HCT116 (cell line): ENCODE measurements around the gene SMIM28. TPM values are rescaled to one million over a fixed set of nuclear protein-coding genes. Genes with fewer than 3 reads are reported as not detected.

Source experiments
- ATAC-seq: fragments of 200-7000 bp; cut with Tn5 transposase; 2 replicates; pipeline ENCODE4 v1.9.1; 2020; ENCODE audit warnings: mild to moderate bottlenecking, moderate library complexity
- BruUV-seq: library from RNA; stranded (reverse); fragments of 400-500 nt; replicated peaks from 2 replicates; lab custom pipeline; 2021; lab: Mats Ljungman, UMichigan
- CTCF ChIA-PET: fragments of 300-600 bp; sonication (Branson Sonifier 250); formaldehyde crosslinking; loops from one replicate; lab custom pipeline; 2021; ENCODE audit warnings: antibody characterized with exemption; lab: Charles Lee
- POLR2A ChIA-PET: fragments of 300-600, 350-600 bp; sonication (Branson Sonifier 250); formaldehyde crosslinking; loops from one replicate; lab custom pipeline; 2021; ENCODE audit warnings: antibody characterized with exemption; lab: Charles Lee
- RAD21 ChIA-PET, 2 experiments: fragments of 300-600 bp; sonication (Branson Sonifier 250); formaldehyde crosslinking; loops; one replicate each; lab custom pipeline; 2023; ENCODE audit warnings: low total read pairs in 2 of 2; ENCODE audit not compliant: uncharacterized antibody in 2 of 2, unreplicated experiment in 2 of 2, low non-redundant PET in 1 of 2; lab: Charles Lee
- DNase-seq: peaks from one replicate; pipeline ENCODE4 v3.0.0-alpha.2; 2010; ENCODE audit warnings: low read depth, low spot score
- H2AFZ ChIP-seq: fragments of 200-600 bp; shearing (Covaris generic), sonication (generic); 2 replicates; pipeline ENCODE4 v1.6.1; 2017; ENCODE audit warnings: low read depth, mixed run types, mixed read lengths, antibody characterized with exemption, low read length; ENCODE audit not compliant: poor library complexity, severe bottlenecking
- H3K27ac ChIP-seq: 2 replicates; pipeline ENCODE4 v1.5.1; 2012; ENCODE audit warnings: low read depth, low read length
- H3K27me3 ChIP-seq: fragments of 200-600 bp; sonication (generic); 2 replicates; pipeline ENCODE4 v1.6.1; 2016; ENCODE audit warnings: mixed run types, low read length, mixed read lengths; ENCODE audit not compliant: insufficient read depth
- H3K36me3 ChIP-seq, 2 experiments: fragments of 200-500 bp in 1 of 2; fragments of 200-600 bp in 1 of 2; sonication (Bioruptor generic) in 1 of 2; sonication (generic) in 1 of 2; 2 replicates each; pipeline versions ENCODE4 v1.5.1 to v1.6.1; 2014 to 2016; ENCODE audit warnings: low read length in 2 of 2, inconsistent platforms in 1 of 2, mixed read lengths in 1 of 2, mixed run types in 1 of 2; ENCODE audit not compliant: insufficient read depth in 2 of 2, control insufficient read depth in 1 of 2
- H3K4me1 ChIP-seq, 2 experiments: fragments of 200-600 bp in 1 of 2; sonication (generic) in 1 of 2; 2 replicates each; pipeline versions ENCODE4 v1.5.1 to v1.6.1; 2012 to 2017; ENCODE audit warnings: low read length in 2 of 2, inconsistent platforms in 1 of 2, mild to moderate bottlenecking in 1 of 2, mixed read lengths in 1 of 2, mixed run types in 1 of 2, moderate library complexity in 1 of 2; ENCODE audit not compliant: insufficient read depth in 2 of 2, control insufficient read depth in 1 of 2
- H3K4me2 ChIP-seq: fragments of 200-600 bp; sonication (generic); 2 replicates; pipeline ENCODE4 v1.6.1; 2017; ENCODE audit warnings: mixed run types, low read length, mixed read lengths
- H3K4me3 ChIP-seq, 2 experiments: fragments of 200-600 bp in 1 of 2; sonication (generic) in 1 of 2; replicated peaks in 1 of 2; 2 replicates each; pipeline ENCODE4 v1.5.1; 2011 to 2016; ENCODE audit warnings: low read length in 2 of 2, control low read depth in 1 of 2, low read depth in 1 of 2, mild to moderate bottlenecking in 1 of 2, mixed read lengths in 1 of 2, mixed run types in 1 of 2
- H3K79me2 ChIP-seq: fragments of 200-600 bp; sonication (generic); 2 replicates; pipeline ENCODE4 v1.6.1; 2017; ENCODE audit warnings: mild to moderate bottlenecking, mixed run types, low read length, moderate library complexity, mixed read lengths; ENCODE audit not compliant: insufficient read depth
- H3K9ac ChIP-seq: fragments of 200-600 bp; sonication (generic); 2 replicates; pipeline ENCODE4 v1.6.1; 2016; ENCODE audit warnings: low read length, mixed read lengths
- H3K9me2 ChIP-seq: fragments of 200-600 bp; sonication (generic), shearing (Covaris generic); 2 replicates; pipeline ENCODE4 v1.6.1; 2017; ENCODE audit warnings: mixed run types, mild to moderate bottlenecking, moderate library complexity; ENCODE audit not compliant: insufficient read depth
- H3K9me3 ChIP-seq, 2 experiments: fragments of 200-500 bp in 1 of 2; fragments of 200-600 bp in 1 of 2; sonication (Bioruptor generic) in 1 of 2; sonication (generic) in 1 of 2; 2 replicates each; pipeline ENCODE4 v1.6.1; 2014 to 2017; ENCODE audit warnings: low read length in 2 of 2, mixed read lengths in 2 of 2, inconsistent platforms in 1 of 2, low read depth in 1 of 2, mild to moderate bottlenecking in 1 of 2, mixed run types in 1 of 2, moderate library complexity in 1 of 2; ENCODE audit not compliant: control insufficient read depth in 1 of 2, insufficient read depth in 1 of 2
- H4K20me1 ChIP-seq: fragments of 200-600 bp; sonication (generic), shearing (Covaris generic); 2 replicates; pipeline ENCODE4 v1.6.1; 2017; ENCODE audit warnings: mixed run types, mild to moderate bottlenecking, moderate library complexity; ENCODE audit not compliant: insufficient read depth
- ELF1 ChIP-seq: IDR thresholded peaks from 2 replicates; pipeline ENCODE4 v1.6.1; 2012; ENCODE audit warnings: low read depth, borderline replicate concordance
- EZH2 ChIP-seq: fragments of 200-600 bp; sonication (generic); IDR thresholded peaks from 2 replicates; pipeline ENCODE4 v1.6.1; 2017; ENCODE audit warnings: antibody characterized with exemption, mixed run types
- FOSL1 ChIP-seq: IDR thresholded peaks from 2 replicates; pipeline ENCODE4 v1.6.1; 2012; ENCODE audit warnings: low read depth
- JUND ChIP-seq: IDR thresholded peaks from 2 replicates; pipeline ENCODE4 v1.6.1; 2012
- POLR2A ChIP-seq: IDR thresholded peaks from 2 replicates; pipeline ENCODE4 v1.7.0; 2011; ENCODE audit warnings: borderline replicate concordance; ENCODE audit not compliant: insufficient read depth, insufficient read length; ENCODE audit errors: extremely low read depth
- RAD21 ChIP-seq: IDR thresholded peaks from 2 replicates; pipeline ENCODE4 v1.6.1; 2012; ENCODE audit warnings: low read depth, mild to moderate bottlenecking
- SIN3A ChIP-seq: IDR thresholded peaks from 2 replicates; pipeline ENCODE4 v1.6.1; 2012; ENCODE audit warnings: low read depth
- SP1 ChIP-seq: IDR thresholded peaks from 2 replicates; pipeline ENCODE4 v1.6.1; 2012; ENCODE audit warnings: low read depth
- SRF ChIP-seq: IDR thresholded peaks from 2 replicates; pipeline ENCODE4 v1.6.1; 2012; ENCODE audit warnings: low read depth
- TCF7L2 ChIP-seq: IDR thresholded peaks from 2 replicates; pipeline ENCODE4 v1.7.0; 2011; ENCODE audit warnings: borderline replicate concordance, inconsistent platforms; ENCODE audit not compliant: insufficient read depth, insufficient read length; ENCODE audit errors: extremely low read depth
- YY1 ChIP-seq: IDR thresholded peaks from 2 replicates; pipeline ENCODE4 v1.6.1; 2011; ENCODE audit warnings: low read length, low read depth, moderate library complexity, mild to moderate bottlenecking; ENCODE audit not compliant: insufficient replicate concordance; ENCODE audit errors: extremely low read depth
- ZFX ChIP-seq: fragments of 450-650 bp; IDR thresholded peaks from 2 replicates; pipeline ENCODE4 v1.6.1; 2017
- intact Hi-C: fragments of 100-400 bp; cut with micrococcal nuclease; formaldehyde crosslinking; loops from 2 replicates; pipeline ENCODE4 v1.10.0; 2022
- total RNA-seq: library from RNA; stranded (reverse); gene quantifications from one replicate; pipeline ENCODE4 v1.2.1, GENCODE V29; 2021; ENCODE audit not compliant: unreplicated experiment
- TF ChIP-seq, protein P1 (sequence below): IDR thresholded peaks from 2 replicates; pipeline ENCODE4 v1.6.1; 2012

Gene SMIM28
- total RNA-seq, 1 experiment from 2014 or later: not detected

GRCh38 chr6:138370631-138371451 is 6.9 kb upstream of the SMIM28 start:
- TF ChIP-seq ZFX: no peak
- TF ChIP-seq EZH2: no peak
- no peak for TF ChIP-seq SRF
- TF ChIP-seq, protein P1, sequence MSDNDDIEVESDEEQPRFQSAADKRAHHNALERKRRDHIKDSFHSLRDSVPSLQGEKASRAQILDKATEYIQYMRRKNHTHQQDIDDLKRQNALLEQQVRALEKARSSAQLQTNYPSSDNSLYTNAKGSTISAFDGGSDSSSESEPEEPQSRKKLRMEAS: no peak
- TF ChIP-seq FOSL1: no peak
- TF ChIP-seq SIN3A: no peak
- TF ChIP-seq RAD21: no peak
- no peak for TF ChIP-seq JUND
- TF ChIP-seq YY1: no peak
- no peak for TF ChIP-seq ELF1
- TF ChIP-seq TCF7L2: no peak
- no peak for TF ChIP-seq SP1
- no peak for TF ChIP-seq POLR2A
- POLR2A ChIA-PET: no interaction called here
- no peaks in the 10 kb centered on the region for H3K36me3 ChIP-seq
- no peak overlapping the region for H3K27ac ChIP-seq
- peaks cover 14 to 29% of the 10 kb centered on the region in 2 experiments for H3K4me1 ChIP-seq
- H2AFZ ChIP-seq: peak overlapping the region; percentile 55
- H3K9me3 ChIP-seq: no peaks in the 10 kb centered on the region
- RAD21 ChIA-PET: no interaction called here
- CTCF ChIA-PET: interaction anchor here (0.6 kb wide), 1 partner anchor 12 kb away, joined by 4 read pairs; no protein-coding TSS in a partner anchor
- no peaks in the 10 kb centered on the region for H4K20me1 ChIP-seq
- ATAC-seq (peak; percentile 75), DNase-seq (no peak)
- peak overlapping the region; percentile 58 for H3K4me2 ChIP-seq
- H3K9me2 ChIP-seq: no peaks in the 10 kb centered on the region
- no peaks in the 10 kb centered on the region for H3K27me3 ChIP-seq
- no peaks in the 10 kb centered on the region for H3K79me2 ChIP-seq
- H3K9ac ChIP-seq: no peak overlapping the region
- BruUV-seq: no TSS peak
- no peak overlapping the region for H3K4me3 ChIP-seq
- intact Hi-C loops: no loop called here
